ENCODE results near the gene HIPK4.

GRCh38 chr19:40366697-40367561, 23.1 kb downstream of the HIPK4 start:
- TF ChIP-seq, protein P1, sequence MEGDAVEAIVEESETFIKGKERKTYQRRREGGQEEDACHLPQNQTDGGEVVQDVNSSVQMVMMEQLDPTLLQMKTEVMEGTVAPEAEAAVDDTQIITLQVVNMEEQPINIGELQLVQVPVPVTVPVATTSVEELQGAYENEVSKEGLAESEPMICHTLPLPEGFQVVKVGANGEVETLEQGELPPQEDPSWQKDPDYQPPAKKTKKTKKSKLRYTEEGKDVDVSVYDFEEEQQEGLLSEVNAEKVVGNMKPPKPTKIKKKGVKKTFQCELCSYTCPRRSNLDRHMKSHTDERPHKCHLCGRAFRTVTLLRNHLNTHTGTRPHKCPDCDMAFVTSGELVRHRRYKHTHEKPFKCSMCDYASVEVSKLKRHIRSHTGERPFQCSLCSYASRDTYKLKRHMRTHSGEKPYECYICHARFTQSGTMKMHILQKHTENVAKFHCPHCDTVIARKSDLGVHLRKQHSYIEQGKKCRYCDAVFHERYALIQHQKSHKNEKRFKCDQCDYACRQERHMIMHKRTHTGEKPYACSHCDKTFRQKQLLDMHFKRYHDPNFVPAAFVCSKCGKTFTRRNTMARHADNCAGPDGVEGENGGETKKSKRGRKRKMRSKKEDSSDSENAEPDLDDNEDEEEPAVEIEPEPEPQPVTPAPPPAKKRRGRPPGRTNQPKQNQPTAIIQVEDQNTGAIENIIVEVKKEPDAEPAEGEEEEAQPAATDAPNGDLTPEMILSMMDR (IDR thresholded peaks at IDR 0.05) = no peak
- no peak for TF ChIP-seq POLR2A (IDR thresholded peaks at IDR 0.05)
